VCaP (cell line): ENCODE data around the gene PHACTR1.

Experiments used
- H3K27ac ChIP-seq: fragments of 450-650 bp; 2 replicates; pipeline ENCODE4 v1.5.1; 2017
- CTCF ChIP-seq: fragments of 450-650 bp; conservative IDR thresholded peaks from 2 replicates; pipeline ENCODE4 v1.5.1; 2017; ENCODE audit warnings: mild to moderate bottlenecking, moderate library complexity

The PHACTR1 gene

GRCh38 chr6:13012296-13012695 is 295.7 kb downstream of the PHACTR1 start:
- TF ChIP-seq CTCF, result no peak
- no peak overlapping the region for H3K27ac ChIP-seq

DNA sequence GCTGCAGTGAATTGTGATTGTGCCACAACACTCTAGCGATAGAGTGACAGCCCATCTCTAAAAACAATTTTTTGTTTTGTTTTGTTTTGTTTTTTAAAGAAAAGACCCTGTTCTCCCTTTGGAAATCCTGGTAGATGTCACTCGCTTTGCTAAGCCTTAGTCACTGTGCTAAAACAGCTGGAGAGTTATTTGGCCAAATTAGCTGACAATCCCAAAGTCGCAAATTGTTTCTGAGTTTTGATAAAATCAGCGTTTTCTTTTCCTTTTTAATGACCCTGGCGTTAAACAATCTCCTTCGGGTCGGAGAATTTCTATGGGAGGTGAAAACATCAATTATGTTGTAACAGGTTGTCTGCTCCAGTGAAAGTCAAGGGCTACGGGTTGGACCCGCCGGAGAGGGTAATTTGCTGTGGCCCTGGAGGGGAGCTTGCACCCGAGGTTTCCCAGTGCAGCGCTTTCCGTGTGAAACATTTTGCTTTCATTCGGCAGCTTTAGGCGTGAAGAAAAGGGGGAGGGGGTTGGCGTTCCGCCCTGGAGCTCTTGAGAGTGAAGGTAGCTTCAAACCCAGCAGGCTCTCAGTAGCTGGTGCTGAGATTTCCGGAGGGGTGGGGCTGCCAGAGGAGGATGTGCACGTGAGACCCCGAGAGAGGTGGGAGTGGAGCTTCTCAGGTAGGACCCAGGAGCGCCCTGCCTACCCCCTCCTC is 296.6 kb downstream of the PHACTR1 start:
- TF ChIP-seq CTCF, result no peak

GRCh38 chr6:13013681-13014503 is 297.3 kb downstream of the PHACTR1 start:
- H3K27ac ChIP-seq, result no peak overlapping the region
- no peak for TF ChIP-seq CTCF

More for the DNA sequence above, 296.6 kb downstream of the PHACTR1 start:
- no peak overlapping the region for H3K27ac ChIP-seq

DNA sequence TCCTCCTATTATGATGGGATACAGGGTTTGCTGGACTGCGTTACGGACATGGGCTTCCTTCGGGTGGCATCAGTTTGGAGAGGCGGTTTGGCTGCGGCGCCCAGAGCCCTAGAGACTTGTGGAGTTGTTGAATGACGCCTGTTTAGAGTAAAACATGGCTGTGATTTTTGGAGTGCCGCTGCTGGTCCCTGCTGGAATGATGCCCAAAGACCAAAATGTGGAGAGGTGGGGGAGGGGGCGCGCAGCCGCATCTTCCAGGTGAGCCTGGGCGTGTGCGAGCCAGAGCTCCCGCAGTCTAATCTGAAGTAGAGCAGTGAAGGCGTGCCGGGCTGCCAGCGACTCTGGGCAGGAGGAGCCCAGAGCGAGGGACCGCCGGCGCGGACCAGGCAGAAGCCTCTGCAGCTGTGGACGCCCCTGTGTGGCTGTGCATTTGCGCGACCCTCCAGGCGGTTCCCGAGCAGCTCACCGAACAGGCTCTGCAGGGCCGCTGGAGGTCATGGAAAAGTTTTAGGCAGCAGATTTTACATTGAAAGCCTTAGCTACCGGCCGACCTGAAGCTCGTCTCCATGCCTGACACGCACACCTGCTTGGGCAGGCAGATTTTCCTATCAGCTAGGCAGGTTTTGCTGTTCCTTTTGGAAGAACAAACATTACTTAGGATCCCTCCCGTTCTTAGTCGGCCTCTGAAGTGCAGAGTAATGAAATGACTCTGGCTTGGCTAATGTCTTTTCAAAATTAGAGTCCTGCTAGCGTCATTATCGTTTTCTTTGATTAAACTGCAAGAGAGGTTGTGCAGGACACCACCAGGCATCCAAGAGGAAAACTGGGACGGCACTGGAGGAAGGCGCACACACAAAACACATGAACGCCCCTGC is 298.2 kb downstream of the PHACTR1 start:
- no peak for TF ChIP-seq CTCF
- H3K27ac ChIP-seq, result no peak overlapping the region

- TF ChIP-seq CTCF, result no peak
- H3K27ac ChIP-seq, result no peak overlapping the region
Observed at GRCh38 chr6:13015379-13015681, 298.8 kb downstream of the PHACTR1 start.

DNA sequence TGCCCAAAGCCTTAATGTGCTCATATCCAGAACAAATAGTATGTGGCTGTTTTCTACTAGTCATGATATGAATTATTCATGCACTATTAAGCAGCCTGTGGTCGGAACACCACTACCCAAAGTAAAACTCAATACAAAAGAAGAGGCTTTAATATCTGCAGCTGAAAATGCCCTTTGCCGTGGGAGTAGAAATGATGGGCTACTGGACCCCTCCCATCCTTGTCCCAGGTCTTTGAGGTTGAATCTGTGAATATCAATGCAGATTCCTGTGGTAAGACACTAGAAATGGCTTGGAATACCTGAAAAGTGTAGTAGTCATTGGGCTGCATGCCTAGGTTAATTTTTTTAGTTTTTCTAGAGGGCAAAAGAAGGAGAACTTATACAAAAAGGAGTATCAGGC is 308.0 kb downstream of the PHACTR1 start:
- no peak overlapping the region for H3K27ac ChIP-seq
- no peak for TF ChIP-seq CTCF
